Body of pancreas (tissue), 4 donors: Measurements from ENCODE around the gene PRODH2.

Experiments used
- CTCF ChIP-seq, 7 experiments: fragments of 450-650 bp in 4 of 7; fragments of 200-600 bp in 3 of 7; sonication (generic) in 3 of 7; IDR thresholded peaks; one replicate each; pipeline ENCODE4 v1.5.1; 2016 to 2019; ENCODE audit warnings: antibody characterized with exemption in 7 of 7
- POLR2A ChIP-seq, 3 donors: fragments of 450-650 bp; IDR thresholded peaks; one replicate each; pipeline ENCODE4 v1.6.1; 2016; ENCODE audit warnings: antibody characterized with exemption in 3 of 3, mild to moderate bottlenecking in 2 of 3

DNA sequence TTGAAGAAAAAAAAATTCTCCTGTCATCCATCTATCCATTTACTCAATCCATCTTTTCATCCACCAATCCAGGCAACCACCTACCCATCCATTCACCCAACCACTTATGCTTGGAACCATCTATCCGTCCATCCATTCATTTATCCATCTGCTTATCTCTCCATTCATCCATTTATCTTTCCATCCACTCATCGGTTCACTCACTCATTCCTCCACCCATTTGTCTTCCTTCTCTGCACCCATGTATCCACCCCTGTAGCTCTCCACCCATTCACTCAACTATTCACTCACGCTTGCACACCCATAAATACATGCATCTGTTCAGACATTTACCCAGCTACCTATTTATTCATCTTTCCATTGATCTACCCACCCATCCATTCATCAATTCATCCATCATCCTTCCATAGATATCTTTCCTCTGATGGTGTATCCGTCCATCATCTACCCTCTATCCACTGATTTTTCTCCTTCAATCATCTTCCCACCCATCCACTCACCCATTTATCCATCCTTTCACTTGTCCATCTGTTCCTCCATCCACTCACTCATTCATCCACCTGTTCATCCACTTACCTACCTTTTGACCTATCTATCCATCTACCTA lies 30.1 kb upstream of the PRODH2 start:
- TF ChIP-seq CTCF (IDR thresholded peaks at IDR 0.05): no peak
- TF ChIP-seq POLR2A (IDR thresholded peaks at IDR 0.05): no peak
